Measurements from ENCODE around the gene IL10RB.

GRCh38 chr21:33267250-33267649 is 1.1 kb downstream of the IL10RB start:
- TF ChIP-seq, protein P1, sequence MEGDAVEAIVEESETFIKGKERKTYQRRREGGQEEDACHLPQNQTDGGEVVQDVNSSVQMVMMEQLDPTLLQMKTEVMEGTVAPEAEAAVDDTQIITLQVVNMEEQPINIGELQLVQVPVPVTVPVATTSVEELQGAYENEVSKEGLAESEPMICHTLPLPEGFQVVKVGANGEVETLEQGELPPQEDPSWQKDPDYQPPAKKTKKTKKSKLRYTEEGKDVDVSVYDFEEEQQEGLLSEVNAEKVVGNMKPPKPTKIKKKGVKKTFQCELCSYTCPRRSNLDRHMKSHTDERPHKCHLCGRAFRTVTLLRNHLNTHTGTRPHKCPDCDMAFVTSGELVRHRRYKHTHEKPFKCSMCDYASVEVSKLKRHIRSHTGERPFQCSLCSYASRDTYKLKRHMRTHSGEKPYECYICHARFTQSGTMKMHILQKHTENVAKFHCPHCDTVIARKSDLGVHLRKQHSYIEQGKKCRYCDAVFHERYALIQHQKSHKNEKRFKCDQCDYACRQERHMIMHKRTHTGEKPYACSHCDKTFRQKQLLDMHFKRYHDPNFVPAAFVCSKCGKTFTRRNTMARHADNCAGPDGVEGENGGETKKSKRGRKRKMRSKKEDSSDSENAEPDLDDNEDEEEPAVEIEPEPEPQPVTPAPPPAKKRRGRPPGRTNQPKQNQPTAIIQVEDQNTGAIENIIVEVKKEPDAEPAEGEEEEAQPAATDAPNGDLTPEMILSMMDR (IDR thresholded peaks at IDR 0.05): no peak
- TF ChIP-seq RFX5 (IDR thresholded peaks at IDR 0.05) (no peak), JUN (IDR thresholded peaks at IDR 0.05) (no peak), POLR2A (IDR thresholded peaks at IDR 0.05; ENCODE audit: low read length) (no peak), BHLHE40 (IDR thresholded peaks at IDR 0.05; ENCODE audit: low read depth, low read length) (no peak)

Data from A549 (cell line).